ENCODE measurements around the gene ACVR1B. TPM values are rescaled to one million over a fixed set of nuclear protein-coding genes. Genes with fewer than 3 reads are reported as not detected.

The ACVR1B gene
- total RNA-seq, 1 donor from 2014 or later = 15.1 TPM

DNA sequence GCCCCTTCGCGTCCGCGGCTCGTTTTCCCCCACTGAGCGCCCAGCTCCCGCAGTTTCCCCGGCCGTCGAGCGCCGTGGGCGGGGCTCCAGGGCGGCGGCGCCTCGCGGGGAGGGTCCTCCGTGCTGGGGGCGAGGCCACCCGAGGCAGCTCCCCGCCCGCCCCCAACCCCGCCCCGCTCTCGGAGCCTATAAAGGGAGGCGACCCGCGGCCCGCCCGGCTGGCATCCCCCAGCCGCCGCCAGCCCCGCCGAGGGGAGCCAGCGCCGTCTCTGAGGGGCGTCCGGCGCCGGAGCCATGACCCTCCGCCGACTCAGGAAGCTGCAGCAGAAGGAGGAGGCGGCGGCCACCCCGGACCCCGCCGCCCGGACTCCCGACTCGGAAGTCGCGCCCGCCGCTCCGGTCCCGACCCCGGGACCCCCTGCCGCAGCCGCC lies 55.2 kb downstream of the ACVR1B start, which contains the start of gene TAMALIN:
TSS of gene TAMALIN (plus strand) at position 221 of the 432 bp plus-strand sequence. CDS start at position 295, 74 bp downstream.
- Histone ChIP-seq H3K27me3 (ENCODE audit: control insufficient read depth, insufficient read depth, low read length) (peaks cover 22% of the 10 kb centered on the region), H3K36me3 (ENCODE audit: control insufficient read depth, insufficient read depth, low read length) (no peaks in the 10 kb centered on the region), H3K4me3 (ENCODE audit: low read depth, low read length) (peak within 1 kb of the TSS; percentile 56)
- no peak for DNase-seq (ENCODE audit: low read depth)
- TF ChIP-seq, protein P1, sequence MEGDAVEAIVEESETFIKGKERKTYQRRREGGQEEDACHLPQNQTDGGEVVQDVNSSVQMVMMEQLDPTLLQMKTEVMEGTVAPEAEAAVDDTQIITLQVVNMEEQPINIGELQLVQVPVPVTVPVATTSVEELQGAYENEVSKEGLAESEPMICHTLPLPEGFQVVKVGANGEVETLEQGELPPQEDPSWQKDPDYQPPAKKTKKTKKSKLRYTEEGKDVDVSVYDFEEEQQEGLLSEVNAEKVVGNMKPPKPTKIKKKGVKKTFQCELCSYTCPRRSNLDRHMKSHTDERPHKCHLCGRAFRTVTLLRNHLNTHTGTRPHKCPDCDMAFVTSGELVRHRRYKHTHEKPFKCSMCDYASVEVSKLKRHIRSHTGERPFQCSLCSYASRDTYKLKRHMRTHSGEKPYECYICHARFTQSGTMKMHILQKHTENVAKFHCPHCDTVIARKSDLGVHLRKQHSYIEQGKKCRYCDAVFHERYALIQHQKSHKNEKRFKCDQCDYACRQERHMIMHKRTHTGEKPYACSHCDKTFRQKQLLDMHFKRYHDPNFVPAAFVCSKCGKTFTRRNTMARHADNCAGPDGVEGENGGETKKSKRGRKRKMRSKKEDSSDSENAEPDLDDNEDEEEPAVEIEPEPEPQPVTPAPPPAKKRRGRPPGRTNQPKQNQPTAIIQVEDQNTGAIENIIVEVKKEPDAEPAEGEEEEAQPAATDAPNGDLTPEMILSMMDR (IDR thresholded peaks at IDR 0.05; ENCODE audit: insufficient read depth, low read length, poor library complexity, severe bottlenecking) = no peak

DNA sequence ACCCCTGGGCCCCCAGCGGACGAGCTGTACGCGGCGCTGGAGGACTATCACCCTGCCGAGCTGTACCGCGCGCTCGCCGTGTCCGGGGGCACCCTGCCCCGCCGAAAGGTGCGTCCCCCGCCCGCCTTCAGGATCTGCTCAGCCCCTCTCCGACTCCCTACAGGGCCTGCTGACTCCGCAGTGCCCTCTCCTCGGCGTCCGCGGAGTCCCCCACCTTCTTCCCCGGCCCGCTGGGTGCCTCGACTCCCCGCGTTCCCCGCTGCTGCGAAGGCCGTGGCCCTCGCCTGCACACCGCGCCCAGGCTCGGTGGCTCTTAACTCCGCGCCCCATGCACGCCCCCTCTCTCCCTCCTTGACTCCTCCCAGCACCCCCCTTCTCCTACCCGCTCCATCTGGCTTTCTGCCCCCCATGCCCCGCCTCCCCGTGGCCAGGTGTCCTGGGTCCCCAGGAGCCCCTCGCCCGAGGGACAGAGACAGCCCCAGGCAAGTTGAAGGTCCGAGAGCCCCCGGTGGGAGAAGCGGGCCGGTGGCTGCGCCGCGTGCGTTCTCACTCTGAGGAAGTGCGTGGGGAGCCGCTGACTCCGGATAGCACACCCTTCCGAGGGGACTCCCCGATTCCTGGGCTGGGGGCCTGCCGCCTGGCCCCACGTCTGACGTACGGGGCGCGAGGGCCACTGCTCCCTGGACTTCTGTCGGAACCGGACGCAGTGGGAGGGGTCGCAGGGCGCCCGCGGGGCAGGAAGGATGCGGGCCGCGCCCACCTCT lies 55.8 kb downstream of the ACVR1B start:
- DNase-seq (ENCODE audit: low read depth) = no peak
- H3K4me3 ChIP-seq (ENCODE audit: low read depth, low read length) = peak overlapping the region; percentile 56

DNA sequence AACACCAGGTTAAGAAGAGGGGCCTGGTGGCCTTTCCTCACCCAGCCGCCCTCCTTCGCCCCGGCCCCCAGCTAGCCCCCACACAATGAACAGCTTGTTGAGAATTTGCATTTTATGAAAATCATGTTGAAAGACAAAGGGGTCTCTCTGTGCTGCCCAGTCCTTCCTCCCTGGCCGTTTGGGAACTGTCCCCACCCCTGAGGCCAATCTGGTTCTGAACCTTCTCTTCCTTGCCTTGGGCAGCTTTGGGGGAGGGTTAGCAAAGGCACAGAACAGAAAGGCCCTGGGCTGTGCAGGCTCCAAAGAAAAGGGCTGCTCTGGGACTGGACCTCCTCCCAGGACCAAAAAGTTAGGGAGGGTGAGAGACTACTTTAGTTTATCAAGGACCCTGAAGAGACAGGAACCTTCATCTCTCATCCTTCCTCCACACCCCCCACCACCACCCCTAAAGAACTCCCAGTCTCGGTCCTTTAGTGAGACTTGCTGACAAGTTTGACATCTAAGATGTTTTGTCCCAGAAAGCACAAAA lies 56.5 kb downstream of the ACVR1B start:
- peaks cover 22% of the 10 kb centered on the region for H3K27me3 ChIP-seq (ENCODE audit: control insufficient read depth, insufficient read depth, low read length)
- TF ChIP-seq, protein P1 (IDR thresholded peaks at IDR 0.05; ENCODE audit: insufficient read depth, low read length, poor library complexity, severe bottlenecking) = no peak
- no peaks in the 10 kb centered on the region for H3K36me3 ChIP-seq (ENCODE audit: control insufficient read depth, insufficient read depth, low read length)
- DNase-seq (ENCODE audit: low read depth) = no peak
- peak overlapping the region; percentile 56 for H3K4me3 ChIP-seq (ENCODE audit: low read depth, low read length)

More for the DNA sequence above, 55.8 kb downstream of the ACVR1B start:
- TF ChIP-seq, protein P1 (IDR thresholded peaks at IDR 0.05; ENCODE audit: insufficient read depth, low read length, poor library complexity, severe bottlenecking) = no peak
- no peaks in the 10 kb centered on the region for H3K36me3 ChIP-seq (ENCODE audit: control insufficient read depth, insufficient read depth, low read length)
- peaks cover 22% of the 10 kb centered on the region for H3K27me3 ChIP-seq (ENCODE audit: control insufficient read depth, insufficient read depth, low read length)

DNA sequence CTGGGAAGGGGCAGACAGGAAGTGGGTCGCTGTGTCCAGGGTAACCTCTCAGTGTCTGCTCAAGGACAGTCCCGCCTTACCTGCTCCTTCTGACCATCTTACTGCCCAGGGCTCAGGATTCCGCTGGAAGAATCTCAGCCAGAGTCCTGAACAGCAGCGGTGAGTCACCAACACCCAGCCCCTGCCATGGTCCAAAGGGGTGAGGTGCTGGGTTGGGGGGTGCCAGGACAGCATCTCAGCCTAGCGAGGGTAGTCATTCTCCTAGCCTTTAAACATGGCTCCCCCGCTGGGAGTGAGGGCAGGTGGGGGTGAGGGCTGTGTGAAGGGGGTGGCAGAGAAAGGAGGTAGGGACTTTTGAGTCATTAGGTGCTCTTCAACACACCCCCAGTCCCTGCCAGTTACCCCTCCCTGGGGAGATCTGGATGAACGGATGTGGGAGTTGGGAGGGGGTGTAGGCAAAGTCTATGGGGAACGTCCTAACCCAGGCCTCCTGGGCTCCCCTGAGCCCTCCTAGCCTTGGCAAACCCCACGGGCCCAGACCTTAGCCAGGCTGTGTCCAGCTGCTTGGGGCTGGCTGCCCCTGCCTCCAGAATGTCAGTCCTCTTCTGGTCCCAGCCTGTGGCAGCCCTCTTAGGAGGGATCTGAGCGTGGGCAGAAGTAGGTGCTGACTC lies 57.7 kb downstream of the ACVR1B start:
- no peaks in the 10 kb centered on the region for H3K36me3 ChIP-seq (ENCODE audit: control insufficient read depth, insufficient read depth, low read length)
- H3K4me3 ChIP-seq (ENCODE audit: low read depth, low read length) = no peak overlapping the region
- no peak for DNase-seq (ENCODE audit: low read depth)
- H3K27me3 ChIP-seq (ENCODE audit: control insufficient read depth, insufficient read depth, low read length) = peaks cover 22% of the 10 kb centered on the region
- TF ChIP-seq, protein P1 (IDR thresholded peaks at IDR 0.05; ENCODE audit: insufficient read depth, low read length, poor library complexity, severe bottlenecking) = no peak

DNA sequence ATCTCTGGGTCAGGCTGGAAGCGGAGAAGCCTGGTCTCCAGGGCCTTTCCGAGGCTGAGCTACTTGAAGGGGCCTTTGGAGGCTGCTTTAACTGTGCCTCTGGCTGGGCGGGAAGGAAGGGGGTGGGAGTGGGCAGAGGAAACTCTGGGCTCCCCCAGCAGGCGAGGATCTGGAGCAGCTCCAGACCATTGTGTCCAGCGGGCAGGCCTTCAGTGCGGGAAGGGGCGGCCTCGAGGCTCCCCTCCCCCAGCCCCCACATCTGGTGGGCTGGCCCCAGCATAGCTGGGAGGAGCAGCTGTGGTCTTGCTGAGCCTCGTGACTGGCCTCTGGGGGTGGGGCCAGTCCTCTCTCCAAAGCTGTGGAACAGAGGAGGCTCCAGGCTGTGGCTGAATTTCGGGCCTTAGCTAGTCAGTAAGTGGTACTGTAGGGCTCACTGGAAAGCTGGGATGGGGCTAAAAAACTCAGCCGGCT lies 58.7 kb downstream of the ACVR1B start:
- peaks cover 27% of the 10 kb centered on the region for H3K27me3 ChIP-seq (ENCODE audit: control insufficient read depth, insufficient read depth, low read length)
- DNase-seq (ENCODE audit: low read depth) = no peak
- no peak overlapping the region for H3K4me3 ChIP-seq (ENCODE audit: low read depth, low read length)
- H3K36me3 ChIP-seq (ENCODE audit: control insufficient read depth, insufficient read depth, low read length) = no peaks in the 10 kb centered on the region
- TF ChIP-seq, protein P1 (IDR thresholded peaks at IDR 0.05; ENCODE audit: insufficient read depth, low read length, poor library complexity, severe bottlenecking) = no peak

Data from kidney epithelial cell (primary cell).